Astrocyte of the spinal cord (primary cell): ENCODE data around the gene RBFOX2.

Experiments
- DNase-seq: peaks from one replicate; pipeline ENCODE4 v3.0.0; 2011; ENCODE audit warnings: low read depth, low spot score
- H3K4me3 ChIP-seq: 2 replicates; pipeline ENCODE4 v1.5.1; 2011; ENCODE audit warnings: low read depth, mild to moderate bottlenecking, low read length, moderate library complexity
- CTCF ChIP-seq: IDR thresholded peaks from 2 replicates; pipeline ENCODE4 v1.5.1; 2012; ENCODE audit warnings: low read depth, mild to moderate bottlenecking, low read length, inconsistent platforms
- in situ Hi-C: cut with HindIII; loops from 2 replicates; pipeline ENCODE4 v1.10.0; 2017; ENCODE audit warnings: low sequenced_read_pairs

Gene RBFOX2

DNA sequence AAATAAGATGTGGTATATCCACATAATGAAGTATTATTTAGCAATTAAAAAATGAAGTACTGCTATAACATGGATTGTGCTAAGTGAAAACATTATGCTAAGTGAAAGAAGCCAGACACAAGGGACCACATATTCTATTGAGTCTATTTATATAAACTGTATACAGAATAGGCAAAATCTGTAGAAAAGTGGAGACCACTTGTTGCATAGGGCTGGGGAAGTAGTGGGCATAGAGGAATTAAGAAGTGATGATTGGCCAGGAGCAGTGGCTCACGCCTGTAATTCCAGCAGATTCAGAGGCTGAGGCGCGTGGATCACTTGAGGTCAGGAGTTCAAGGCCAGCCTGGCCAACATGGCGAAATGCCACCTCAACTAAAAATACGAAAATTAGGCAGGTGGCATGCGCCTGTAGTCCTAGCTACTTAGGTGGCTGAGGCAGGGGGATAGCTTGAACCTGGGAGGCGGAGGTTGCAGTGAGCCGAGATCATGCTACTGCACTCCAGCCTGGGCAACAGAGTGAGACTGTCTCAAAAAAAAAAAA lies 109.6 kb downstream of the RBFOX2 start:
- no peak for DNase-seq
- H3K4me3 ChIP-seq, result no peak overlapping the region
- TF ChIP-seq CTCF, result no peak
- in situ Hi-C loops, result no loop called here

DNA sequence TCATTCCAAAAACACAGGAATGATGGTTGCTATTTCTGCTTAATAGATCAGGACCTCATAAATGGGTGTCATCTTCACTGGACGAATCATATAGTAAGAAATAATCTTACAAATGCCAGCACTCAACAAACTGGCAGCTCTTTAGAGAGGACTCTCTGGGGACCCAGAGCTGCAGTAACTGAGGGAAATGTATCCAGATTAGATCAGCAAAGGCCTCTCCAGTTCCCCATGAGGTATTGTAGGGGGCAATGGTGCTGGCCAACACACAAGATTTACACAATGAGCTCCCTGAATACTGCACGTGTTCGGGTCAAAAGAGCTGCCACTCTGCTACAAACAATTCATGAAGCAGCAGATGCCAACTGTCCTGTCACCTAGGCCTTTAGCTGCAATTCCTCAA lies 110.2 kb downstream of the RBFOX2 start:
- DNase-seq, result no peak
- H3K4me3 ChIP-seq, result no peak overlapping the region
- no peak for TF ChIP-seq CTCF
- in situ Hi-C loops, result no loop called here

- TF ChIP-seq CTCF, result no peak
- no peak overlapping the region for H3K4me3 ChIP-seq
- no peak for DNase-seq
- in situ Hi-C loops, result no loop called here
Observed at GRCh38 chr22:35917651-35918050, 111.0 kb downstream of the RBFOX2 start.

DNA sequence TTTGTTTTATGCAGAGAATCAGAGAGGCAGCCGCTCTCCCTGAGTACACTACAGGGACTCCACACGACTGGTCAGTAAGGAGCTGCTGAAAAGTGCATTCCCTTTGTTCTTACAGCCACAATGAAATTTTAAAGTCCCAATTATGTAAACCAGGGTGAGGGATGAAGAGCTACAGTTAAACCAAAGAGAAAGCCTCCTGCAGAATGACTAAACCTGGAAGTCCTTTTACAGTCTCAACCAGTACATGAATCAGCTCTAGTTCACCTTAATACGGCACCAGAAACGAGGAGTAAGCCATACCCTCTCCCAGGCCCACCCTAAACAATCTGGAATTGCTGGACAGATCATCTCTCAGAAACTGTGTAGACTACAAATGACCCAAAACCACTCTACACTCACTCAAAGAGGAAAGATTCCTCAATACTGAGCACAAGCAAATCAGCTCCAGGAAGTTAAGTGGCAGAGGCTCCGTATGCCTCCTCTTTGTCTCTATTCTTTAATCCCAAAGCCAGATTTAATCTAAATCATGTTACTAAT lies 113.1 kb downstream of the RBFOX2 start:
- H3K4me3 ChIP-seq, result peak overlapping the region; percentile 39
- DNase-seq, result peak; percentile 39
- in situ Hi-C loops, result no loop called here
- no peak for TF ChIP-seq CTCF

DNA sequence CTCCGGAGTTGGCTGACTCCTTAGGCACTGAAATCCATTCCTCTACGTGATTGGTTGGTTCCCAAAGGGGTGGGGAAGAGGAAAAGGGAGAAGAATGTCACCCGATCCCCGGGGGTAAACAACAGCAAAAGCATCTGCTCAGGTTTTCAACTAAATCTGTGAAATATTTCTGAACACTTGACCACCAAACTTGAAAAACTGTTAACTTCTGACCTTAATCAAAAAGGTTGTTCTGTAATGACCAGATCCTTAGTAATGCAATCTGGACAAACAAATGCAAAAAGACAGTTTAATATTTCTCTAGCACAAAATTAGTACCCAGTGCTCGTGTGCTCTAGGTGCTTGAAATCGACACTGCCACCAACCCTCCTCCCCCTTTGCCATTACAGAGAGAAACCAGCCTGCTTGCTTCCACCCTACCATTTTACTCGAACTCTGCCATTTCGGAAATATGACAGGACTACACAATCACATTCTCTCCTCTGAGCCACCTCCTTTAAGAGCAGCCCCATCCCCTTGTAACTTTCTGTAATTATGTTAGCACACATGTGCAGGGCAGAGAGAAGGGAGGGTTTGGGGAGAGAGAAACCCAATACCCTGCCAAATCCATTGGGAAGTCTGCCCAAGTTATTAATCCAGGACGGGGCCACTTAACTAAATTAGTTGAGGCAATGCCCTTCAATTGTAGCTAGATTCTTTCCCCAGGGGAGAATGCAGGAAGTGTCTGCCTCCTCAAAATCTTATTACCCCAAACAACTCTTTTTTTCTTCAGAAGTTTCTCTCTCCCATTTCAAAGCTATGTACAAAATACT lies 113.8 kb downstream of the RBFOX2 start:
- H3K4me3 ChIP-seq, result peak overlapping the region; percentile 39
- in situ Hi-C loops, result no loop called here
- TF ChIP-seq CTCF, result no peak
- DNase-seq, result peak; percentile 88

DNA sequence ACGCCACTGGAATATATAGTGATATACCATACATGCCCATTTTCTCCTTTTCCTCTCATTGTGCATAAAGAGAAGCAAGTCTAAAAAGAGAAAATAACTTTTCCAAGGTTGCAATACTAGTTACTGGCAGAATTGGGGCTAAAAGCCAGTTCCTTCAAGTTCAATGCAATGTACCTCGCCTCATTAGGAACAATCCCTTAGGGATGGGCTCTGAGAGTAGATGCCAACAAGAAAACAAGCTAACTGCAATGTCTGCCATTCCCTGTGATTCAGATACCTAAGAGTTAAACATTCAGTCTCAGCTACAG lies 114.3 kb downstream of the RBFOX2 start:
- in situ Hi-C loops, result no loop called here
- DNase-seq, result no peak
- H3K4me3 ChIP-seq, result peak overlapping the region; percentile 39
- TF ChIP-seq CTCF, result no peak
